Kidney (tissue), 14 donors: Measurements from ENCODE around the gene HRH4. TPM values are rescaled to one million over a fixed set of nuclear protein-coding genes. Genes with fewer than 3 reads are reported as not detected.

Source experiments
- DNase-seq, 5 donors: peaks; one replicate each; pipeline ENCODE4 v3.0.0-alpha.2; 2013 to 2020
- FAIRE-seq: peaks from 2 replicates; lab custom pipeline; 2012; peaks lifted over from hg19 to GRCh38; lab: Jason Lieb, UNC
- H3K27ac ChIP-seq, 2 donors: one replicate each; pipeline ENCODE4 v1.7.0; 2013; ENCODE audit warnings: low read depth in 2 of 2, low read length in 2 of 2, inconsistent platforms in 1 of 2
- H3K27me3 ChIP-seq: one replicate; pipeline ENCODE4 v1.7.1; 2013; ENCODE audit warnings: low read length, inconsistent platforms; ENCODE audit not compliant: control insufficient read depth, insufficient read depth
- H3K36me3 ChIP-seq, 3 donors: one replicate each; pipeline versions ENCODE4 v1.7.0 to v1.7.1; 2013; ENCODE audit warnings: low read length in 3 of 3, control low read depth in 1 of 3, inconsistent platforms in 1 of 3; ENCODE audit not compliant: insufficient read depth in 3 of 3, control insufficient read depth in 2 of 3
- H3K4me1 ChIP-seq, 3 donors: one replicate each; pipeline versions ENCODE4 v1.7.0 to v1.7.1; 2013; ENCODE audit warnings: low read length in 3 of 3, inconsistent platforms in 1 of 3, low read depth in 1 of 3; ENCODE audit not compliant: control insufficient read depth in 2 of 3, insufficient read depth in 2 of 3
- H3K4me3 ChIP-seq, 3 donors: one replicate each; pipeline versions ENCODE4 v1.7.0 to v1.8.1; 2013; ENCODE audit warnings: low read length in 3 of 3, control low read depth in 1 of 3, inconsistent platforms in 1 of 3
- H3K9ac ChIP-seq, 3 donors: one replicate each; pipeline versions ENCODE4 v1.7.0 to v1.7.1; 2013; ENCODE audit warnings: low read length in 3 of 3, control low read depth in 1 of 3, inconsistent platforms in 1 of 3
- H3K9me3 ChIP-seq, 3 donors: one replicate each; pipeline versions ENCODE4 v1.7.0 to v1.7.1; 2013; ENCODE audit warnings: low read length in 3 of 3, control low read depth in 1 of 3, inconsistent platforms in 1 of 3; ENCODE audit not compliant: control insufficient read depth in 2 of 3, insufficient read depth in 1 of 3
- CTCF ChIP-seq: IDR thresholded peaks from 3 replicates; pipeline ENCODE4 v1.5.1; 2012; ENCODE audit warnings: mild to moderate bottlenecking, moderate library complexity, borderline replicate concordance; ENCODE audit not compliant: insufficient read depth; ENCODE audit errors: extremely low read depth
- intact Hi-C: fragments of 100-400 bp; cut with DNase I; formaldehyde crosslinking; loops from one replicate; pipeline ENCODE4 v1.11.1; 2022
- polyA plus RNA-seq: library from polyadenylated mRNA; stranded (reverse); fragments of 350-450 nt; fragmentation: Illumina TruSeq; extraction: RNeasy Lipid Tissue Mini Kit (QIAGEN cat#74804); gene quantifications from one replicate; pipeline ENCODE4 v1.2.3, GENCODE V29; 2014; ENCODE audit warnings: low read depth, low replicate concordance; ENCODE audit not compliant: insufficient read depth
- total RNA-seq: library from RNA; stranded (reverse); fragmentation: NEBNext Ultra II Directional; extraction: Animal tissue kit (Norgen Biotek cat#: 25700); gene quantifications from one replicate; pipeline ENCODE4 v1.2.1, GENCODE V29; 2021
- donor health status: control.
- donor health status: control.
- donor health status: control.
- donor health status: control.
- donor health status: control.
- donor health status: DM: yes; HTN: yes; CAD: no.
- donor health status: Normal renal cell carcinoma (clear cell type).

HRH4 gene
- total and polyA plus RNA-seq, 2 donors from 2014 or later: not detected

- peaks cover 0 to 7% (median 0%) of the 10 kb centered on the region in 3 donors for H3K9me3 ChIP-seq
- no peak for DNase-seq
- H3K36me3 ChIP-seq: no peaks in the 10 kb centered on the region
- intact Hi-C loops: no loop called here
- H3K27ac ChIP-seq: no peak overlapping the region
- no peak for FAIRE-seq
- peaks cover 0 to 4% (median 0%) of the 10 kb centered on the region in 3 donors for H3K4me1 ChIP-seq
- no peak overlapping the region for H3K4me3 ChIP-seq
- TF ChIP-seq CTCF: no peak
- no peaks in the 10 kb centered on the region for H3K27me3 ChIP-seq
- no peak overlapping the region for H3K9ac ChIP-seq
Observed at GRCh38 chr18:24494586-24494985, 34.1 kb downstream of the HRH4 start.

GRCh38 chr18:24497031-24497754, 36.8 kb downstream of the HRH4 start:
- no peaks in the 10 kb centered on the region for H3K36me3 ChIP-seq
- no peaks in the 10 kb centered on the region for H3K27me3 ChIP-seq
- DNase-seq (peak in 1 of 5 donors; percentile 24), FAIRE-seq (no peak)
- intact Hi-C loops: no loop called here
- peaks cover 0 to 1% (median 0%) of the 10 kb centered on the region in 3 donors for H3K4me1 ChIP-seq
- TF ChIP-seq CTCF: no peak
- H3K4me3 ChIP-seq: no peak overlapping the region
- H3K9ac ChIP-seq: no peak overlapping the region
- peaks cover 0 to 7% (median 0%) of the 10 kb centered on the region in 3 donors for H3K9me3 ChIP-seq
- no peak overlapping the region for H3K27ac ChIP-seq

- peaks cover 0 to 2% (median 0%) of the 10 kb centered on the region in 3 donors for H3K4me1 ChIP-seq
- FAIRE-seq: no peak
- H3K27ac ChIP-seq: no peak overlapping the region
- no peaks in the 10 kb centered on the region for H3K9me3 ChIP-seq
- intact Hi-C loops: no loop called here
- no peak for TF ChIP-seq CTCF
- no peaks in the 10 kb centered on the region for H3K36me3 ChIP-seq
- H3K4me3 ChIP-seq: no peak overlapping the region
- no peak for DNase-seq
- H3K9ac ChIP-seq: no peak overlapping the region
- H3K27me3 ChIP-seq: no peaks in the 10 kb centered on the region
Observed at GRCh38 chr18:24499814-24500213, 39.4 kb downstream of the HRH4 start.
